HG03354 (cell line): ENCODE results near the gene TFPI.

Experiments used
- ATAC-seq: cut with Tn5 transposase; IDR thresholded peaks from one replicate; pipeline ENCODE4 v1.9.1; 2021; ENCODE audit warnings: mild to moderate bottlenecking; ENCODE audit not compliant: unreplicated experiment, poor library complexity, severe bottlenecking

TFPI gene

GRCh38 chr2:187435756-187436155 lies 118.5 kb downstream of the TFPI start:
- no peak for ATAC-seq

- ATAC-seq, result no peak
Observed at GRCh38 chr2:187435078-187435477, 119.2 kb downstream of the TFPI start.

GRCh38 chr2:187434342-187434785 lies 119.9 kb downstream of the TFPI start:
- no peak for ATAC-seq

- ATAC-seq, result no peak
Observed at GRCh38 chr2:187431911-187432310, 122.3 kb downstream of the TFPI start.

GRCh38 chr2:187429989-187430388 lies 124.2 kb downstream of the TFPI start:
- ATAC-seq, result no peak

GRCh38 chr2:187424146-187424545 lies 130.1 kb downstream of the TFPI start:
- no peak for ATAC-seq

GRCh38 chr2:187422282-187422681 lies 132.0 kb downstream of the TFPI start:
- no peak for ATAC-seq

- no peak for ATAC-seq
Observed at GRCh38 chr2:187421519-187421918, 132.7 kb downstream of the TFPI start.

GRCh38 chr2:187419808-187420207 lies 134.4 kb downstream of the TFPI start:
- no peak for ATAC-seq

- ATAC-seq, result no peak
Observed at GRCh38 chr2:187415449-187415848, 138.8 kb downstream of the TFPI start.
